ENCODE data around the gene UBASH3A. TPM values are rescaled to one million over a fixed set of nuclear protein-coding genes. Genes with fewer than 3 reads are reported as not detected.

The UBASH3A gene
- polyA plus RNA-seq, 1 of the 3 experiments (the other 2 are of a cell fraction) = not detected

GRCh38 chr21:42406201-42406621, 2.5 kb downstream of the UBASH3A start:
- Histone ChIP-seq H3K4me1 (ENCODE audit: control insufficient read depth in 1 of 2, insufficient read depth in 2 of 2, low read depth in 1 of 2, low read length in 1 of 2) (no peaks in the 10 kb centered on the region), H3K27ac (ENCODE audit: low read depth in 2 of 2, low read length in 1 of 2) (no peak overlapping the region), H4K20me1 (ENCODE audit: insufficient read depth) (no peaks in the 10 kb centered on the region), H3F3A (replicated peaks; ENCODE audit: insufficient read depth) (no peaks in the 10 kb centered on the region), H3K36me3 (replicated peaks in 1 of 2; ENCODE audit: control insufficient read depth in 1 of 2, insufficient read depth in 2 of 2, low read length in 1 of 2) (no peaks in the 10 kb centered on the region), H3K9me3 (no peaks in the 10 kb centered on the region), H3K9ac (no peak overlapping the region), H3K4me2 (no peak overlapping the region), H3K4me3 (ENCODE audit: low read depth in 2 of 2, low read length in 1 of 2) (no peak overlapping the region), H2AFZ (ENCODE audit: low read depth) (no peak overlapping the region), H3K79me2 (ENCODE audit: insufficient read depth) (no peaks in the 10 kb centered on the region), H3K27me3 (ENCODE audit: insufficient read depth) (no peaks in the 10 kb centered on the region), H3K9me2 (no peaks in the 10 kb centered on the region)
- ChIA-PET CTCF (no interaction called here), POLR2A (no interaction called here)
- no peak for DNase-seq
- 62% methylated on average over 8 of the region's 10 CpGs for WGBS (ENCODE audit: low lambda C conversion rate)
- no peak for TF ChIP-seq USF1 (IDR thresholded peaks at IDR 0.05; ENCODE audit: borderline replicate concordance, low read depth)
- TF ChIP-seq, protein P1, sequence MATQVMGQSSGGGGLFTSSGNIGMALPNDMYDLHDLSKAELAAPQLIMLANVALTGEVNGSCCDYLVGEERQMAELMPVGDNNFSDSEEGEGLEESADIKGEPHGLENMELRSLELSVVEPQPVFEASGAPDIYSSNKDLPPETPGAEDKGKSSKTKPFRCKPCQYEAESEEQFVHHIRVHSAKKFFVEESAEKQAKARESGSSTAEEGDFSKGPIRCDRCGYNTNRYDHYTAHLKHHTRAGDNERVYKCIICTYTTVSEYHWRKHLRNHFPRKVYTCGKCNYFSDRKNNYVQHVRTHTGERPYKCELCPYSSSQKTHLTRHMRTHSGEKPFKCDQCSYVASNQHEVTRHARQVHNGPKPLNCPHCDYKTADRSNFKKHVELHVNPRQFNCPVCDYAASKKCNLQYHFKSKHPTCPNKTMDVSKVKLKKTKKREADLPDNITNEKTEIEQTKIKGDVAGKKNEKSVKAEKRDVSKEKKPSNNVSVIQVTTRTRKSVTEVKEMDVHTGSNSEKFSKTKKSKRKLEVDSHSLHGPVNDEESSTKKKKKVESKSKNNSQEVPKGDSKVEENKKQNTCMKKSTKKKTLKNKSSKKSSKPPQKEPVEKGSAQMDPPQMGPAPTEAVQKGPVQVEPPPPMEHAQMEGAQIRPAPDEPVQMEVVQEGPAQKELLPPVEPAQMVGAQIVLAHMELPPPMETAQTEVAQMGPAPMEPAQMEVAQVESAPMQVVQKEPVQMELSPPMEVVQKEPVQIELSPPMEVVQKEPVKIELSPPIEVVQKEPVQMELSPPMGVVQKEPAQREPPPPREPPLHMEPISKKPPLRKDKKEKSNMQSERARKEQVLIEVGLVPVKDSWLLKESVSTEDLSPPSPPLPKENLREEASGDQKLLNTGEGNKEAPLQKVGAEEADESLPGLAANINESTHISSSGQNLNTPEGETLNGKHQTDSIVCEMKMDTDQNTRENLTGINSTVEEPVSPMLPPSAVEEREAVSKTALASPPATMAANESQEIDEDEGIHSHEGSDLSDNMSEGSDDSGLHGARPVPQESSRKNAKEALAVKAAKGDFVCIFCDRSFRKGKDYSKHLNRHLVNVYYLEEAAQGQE (IDR thresholded peaks at IDR 0.05; ENCODE audit: low read depth, low read length) = no peak
- TF ChIP-seq GABPA (IDR thresholded peaks at IDR 0.05; ENCODE audit: low read depth) = no peak
- no peak for TF ChIP-seq EP300 (IDR thresholded peaks at IDR 0.05; ENCODE audit: borderline replicate concordance in 1 of 2, low read depth in 1 of 2, low read length in 1 of 2)

- POLR2A ChIA-PET = no interaction called here
- no peak overlapping the region for H3K27ac ChIP-seq (ENCODE audit: low read depth in 2 of 2, low read length in 1 of 2)
- CTCF ChIA-PET = no interaction called here
- H3K4me1 ChIP-seq (ENCODE audit: control insufficient read depth in 1 of 2, insufficient read depth in 2 of 2, low read depth in 1 of 2, low read length in 1 of 2) = no peaks in the 10 kb centered on the region
- H2AFZ ChIP-seq (ENCODE audit: low read depth) = no peak overlapping the region
- H3K9me2 ChIP-seq = no peaks in the 10 kb centered on the region
- 20% methylated on average over 4 of the region's 7 CpGs for WGBS (ENCODE audit: low lambda C conversion rate)
- H3K9me3 ChIP-seq = no peaks in the 10 kb centered on the region
- H3K79me2 ChIP-seq (ENCODE audit: insufficient read depth) = no peaks in the 10 kb centered on the region
- H3K36me3 ChIP-seq (replicated peaks in 1 of 2; ENCODE audit: control insufficient read depth in 1 of 2, insufficient read depth in 2 of 2, low read length in 1 of 2) = no peaks in the 10 kb centered on the region
- H3K27me3 ChIP-seq (ENCODE audit: insufficient read depth) = no peaks in the 10 kb centered on the region
- H3K4me2 ChIP-seq = no peak overlapping the region
- no peaks in the 10 kb centered on the region for H3F3A ChIP-seq (replicated peaks; ENCODE audit: insufficient read depth)
- no peaks in the 10 kb centered on the region for H4K20me1 ChIP-seq (ENCODE audit: insufficient read depth)
- no peak overlapping the region for H3K4me3 ChIP-seq (ENCODE audit: low read depth in 2 of 2, low read length in 1 of 2)
- TF ChIP-seq IRF3 (IDR thresholded peaks at IDR 0.05; ENCODE audit: low read depth, low read length) (no peak), CTCF (IDR thresholded peaks at IDR 0.05) (no peak), POLR2AphosphoS5 (IDR thresholded peaks at IDR 0.05; ENCODE audit: low read depth, low read length) (no peak), TAF1 (IDR thresholded peaks at IDR 0.05; ENCODE audit: borderline replicate concordance, low read depth, low read length) (no peak), TEAD4 (IDR thresholded peaks at IDR 0.05; ENCODE audit: borderline replicate concordance, insufficient read depth) (no peak), ELF1 (IDR thresholded peaks at IDR 0.05) (no peak), SIN3A (IDR thresholded peaks at IDR 0.05; ENCODE audit: borderline replicate concordance, low read depth, low read length) (no peak), GABPA (IDR thresholded peaks at IDR 0.05; ENCODE audit: low read depth) (no peak), SMC3 (IDR thresholded peaks at IDR 0.05; ENCODE audit: low read depth, low read length) (no peak), USF2 (IDR thresholded peaks at IDR 0.05; ENCODE audit: borderline replicate concordance, low read depth, low read length) (no peak)
- no peak overlapping the region for H3K9ac ChIP-seq
- DNase-seq = no peak
Observed at GRCh38 chr21:42406866-42407265, 3.2 kb downstream of the UBASH3A start.
